Measurements from ENCODE around the gene BANF2.

BANF2 gene

DNA sequence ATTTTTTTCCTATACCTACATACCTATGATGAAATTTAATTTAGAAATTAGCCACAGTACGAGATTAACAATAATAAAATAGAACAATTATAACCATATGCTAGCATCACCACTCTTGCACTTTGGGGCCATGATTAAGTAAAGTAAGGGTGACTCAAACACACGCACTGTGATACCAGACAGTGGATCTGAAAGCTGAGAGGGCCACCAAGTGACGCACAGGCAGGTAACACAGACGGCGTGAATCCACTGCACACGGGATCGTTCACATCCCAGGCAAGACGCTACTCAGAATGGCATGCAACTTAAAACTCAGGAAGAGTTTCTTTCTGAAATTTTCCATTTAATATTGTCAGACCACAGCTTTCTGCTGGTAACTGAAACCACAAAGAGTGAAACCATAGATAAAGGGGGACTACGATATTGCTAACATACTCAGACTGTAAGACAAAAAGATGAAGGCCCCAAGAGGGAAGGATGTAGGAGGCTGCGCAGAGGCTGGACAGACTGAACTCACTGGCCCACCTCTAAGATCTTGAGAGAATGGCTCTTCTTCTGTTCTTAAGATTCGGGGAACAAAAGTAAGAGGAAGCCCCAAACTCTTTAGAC lies 35.6 kb upstream of the BANF2 start:
- DNase-seq = no peak

DNA sequence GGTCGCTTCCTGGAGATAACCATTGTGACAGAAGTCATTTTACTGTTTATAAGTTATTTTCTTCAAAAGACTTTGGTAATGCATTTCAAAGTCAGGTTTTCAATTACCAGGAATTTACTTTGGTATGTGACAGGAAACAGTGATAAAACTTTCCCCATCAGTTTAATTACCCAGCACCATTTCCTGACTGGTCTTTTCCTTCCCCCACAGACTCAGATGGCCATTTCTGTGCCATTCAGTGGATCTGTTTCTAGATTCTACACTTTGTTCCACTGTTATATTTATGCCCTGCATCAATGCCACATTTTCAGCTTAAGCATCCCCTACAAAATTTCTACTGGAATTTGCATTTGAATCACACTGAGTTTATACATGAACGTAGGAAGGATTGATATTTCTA lies 34.0 kb upstream of the BANF2 start:
- DNase-seq = no peak

DNA sequence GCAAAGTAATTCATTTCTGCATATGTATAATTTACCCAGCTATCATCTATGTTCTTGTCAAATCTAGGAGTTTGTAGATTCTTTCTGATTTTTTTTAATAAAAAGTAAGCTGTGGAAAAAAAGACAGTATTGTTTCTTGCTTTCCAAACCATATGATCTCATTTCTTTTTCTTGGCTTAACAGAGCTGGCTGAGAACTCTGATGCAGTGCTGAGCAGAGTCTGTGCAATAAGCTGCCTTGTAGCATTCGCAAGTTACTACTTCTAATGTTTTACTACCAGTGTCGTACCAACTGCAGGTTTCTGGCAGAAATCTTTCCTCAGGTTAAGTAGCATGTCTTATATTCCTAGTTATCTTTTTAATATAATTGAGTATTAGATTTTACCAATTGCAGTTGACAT lies 33.3 kb upstream of the BANF2 start:
- no peak for DNase-seq

DNA sequence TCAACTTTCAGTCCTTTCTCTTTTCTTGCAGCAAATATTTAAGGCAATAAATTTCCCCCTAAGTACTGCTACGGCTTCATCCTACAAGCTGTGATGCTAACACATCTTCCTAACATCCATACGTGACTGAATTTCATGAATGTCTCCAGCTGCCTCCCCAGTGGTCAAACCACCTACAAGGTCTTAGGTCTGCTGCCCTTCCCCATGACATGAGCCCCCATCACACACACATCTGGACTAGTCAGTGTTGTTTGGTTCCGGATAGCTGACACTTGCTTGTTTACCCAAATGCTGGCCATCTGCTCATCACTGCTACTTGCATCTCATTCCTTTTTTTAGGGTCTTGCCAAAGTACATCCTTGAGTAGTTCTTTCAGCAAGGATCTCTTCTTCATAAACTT lies 32.3 kb upstream of the BANF2 start:
- DNase-seq = no peak

DNA sequence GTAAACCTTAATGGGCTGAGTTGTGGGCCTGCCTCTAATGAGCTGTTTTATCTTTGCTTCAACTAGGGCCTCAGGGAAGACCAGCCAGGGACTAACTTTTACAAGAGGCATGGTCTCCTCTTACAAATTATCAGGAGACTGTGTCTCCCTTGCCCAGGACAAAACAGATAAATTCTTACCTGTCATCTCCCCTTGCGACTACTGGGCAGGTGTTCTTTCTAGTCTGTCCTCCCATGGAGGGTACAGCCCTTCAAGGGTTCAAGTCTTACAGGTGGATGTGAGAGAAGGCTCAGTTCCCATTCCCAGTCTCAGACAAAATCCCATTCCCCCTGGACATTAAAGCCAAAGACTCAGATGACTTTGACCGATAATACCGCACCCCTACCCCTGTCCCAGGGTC lies 31.3 kb upstream of the BANF2 start:
- DNase-seq = no peak

DNA sequence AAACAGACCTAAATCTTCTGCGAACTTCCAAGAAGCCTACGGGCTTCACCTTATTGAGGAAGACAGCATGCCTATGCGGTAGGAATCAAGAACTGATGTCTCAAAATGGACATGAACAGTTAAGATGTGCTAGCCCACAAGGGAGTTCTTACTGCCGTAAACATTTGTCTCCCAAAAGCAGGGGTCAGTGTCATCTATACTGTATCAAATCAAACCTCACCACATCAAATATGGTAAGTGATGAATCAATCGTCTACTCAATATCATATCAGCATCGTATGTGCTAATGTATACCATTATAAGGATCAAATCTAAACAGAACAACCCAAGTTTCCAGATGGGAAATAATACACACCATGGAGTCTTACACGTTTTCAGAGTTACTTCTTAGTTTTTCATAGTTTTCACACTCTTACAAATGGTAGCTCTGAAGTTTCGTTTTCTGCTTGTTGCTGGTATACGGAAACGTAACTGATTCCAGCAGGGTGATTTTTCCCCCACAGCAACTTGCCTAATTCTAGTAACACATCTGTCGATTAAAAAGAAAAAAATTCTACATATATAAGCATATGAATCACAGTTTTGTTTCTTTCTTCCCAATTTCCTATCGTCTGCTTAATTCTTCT lies 30.3 kb upstream of the BANF2 start:
- DNase-seq = no peak

DNA sequence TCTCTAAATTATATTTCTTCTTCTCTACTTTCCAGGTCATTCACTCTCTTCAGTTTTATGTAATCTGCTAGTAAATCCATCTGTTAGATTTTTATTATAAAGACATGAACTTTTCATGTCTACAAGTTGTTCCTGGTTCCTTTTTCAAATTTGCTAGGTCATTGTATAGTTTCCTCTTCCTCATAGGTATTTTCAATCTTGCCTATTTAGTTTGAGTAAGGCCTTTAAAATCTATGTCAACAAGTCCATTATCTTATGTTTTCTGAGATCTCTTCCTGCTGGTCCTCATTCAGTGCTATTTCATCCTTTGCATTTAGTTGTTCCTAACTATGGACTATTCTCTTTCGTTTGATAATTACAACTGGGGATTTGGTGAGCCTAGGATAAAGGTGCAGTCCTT lies 28.8 kb upstream of the BANF2 start:
- DNase-seq = no peak

DNA sequence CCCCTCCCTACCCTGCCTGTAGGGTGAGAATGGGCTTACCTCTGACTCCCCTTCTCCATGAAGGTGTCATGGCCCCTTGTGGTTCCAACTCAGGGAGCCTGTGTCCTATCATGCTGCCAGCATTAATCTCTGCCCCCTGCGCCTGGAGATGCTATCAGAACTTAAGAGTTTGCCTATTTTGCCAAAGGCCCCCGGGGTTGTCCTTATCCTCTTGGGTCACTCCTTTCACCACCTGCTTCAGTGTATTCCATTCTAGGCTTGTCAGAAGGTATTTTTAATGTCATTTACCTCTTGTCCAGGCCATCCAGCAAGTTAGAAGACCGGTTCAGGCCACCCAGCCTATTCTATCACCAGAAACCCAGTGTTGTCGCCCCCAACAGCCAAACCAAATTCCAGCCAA lies 28.2 kb upstream of the BANF2 start:
- DNase-seq = no peak

DNA sequence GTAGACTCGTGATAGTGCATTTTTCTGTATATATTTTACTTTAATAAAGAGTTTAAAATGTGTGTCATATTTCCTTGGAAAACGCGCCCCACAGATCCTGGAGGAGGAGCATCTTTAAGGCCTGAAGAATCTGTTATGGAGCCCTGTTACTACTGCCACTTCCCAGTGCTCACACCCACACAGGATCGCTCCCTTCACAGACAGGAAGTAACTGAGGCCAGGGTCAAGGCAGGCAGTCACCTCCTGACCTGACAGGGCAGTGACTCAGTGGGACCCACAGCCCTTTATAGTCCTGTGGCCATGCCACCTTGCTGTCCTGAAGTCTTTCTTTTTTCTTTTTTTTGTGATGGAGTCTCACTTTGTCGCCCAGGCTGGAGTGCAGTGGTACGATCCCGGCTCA lies 26.7 kb upstream of the BANF2 start:
- no peak for DNase-seq

DNA sequence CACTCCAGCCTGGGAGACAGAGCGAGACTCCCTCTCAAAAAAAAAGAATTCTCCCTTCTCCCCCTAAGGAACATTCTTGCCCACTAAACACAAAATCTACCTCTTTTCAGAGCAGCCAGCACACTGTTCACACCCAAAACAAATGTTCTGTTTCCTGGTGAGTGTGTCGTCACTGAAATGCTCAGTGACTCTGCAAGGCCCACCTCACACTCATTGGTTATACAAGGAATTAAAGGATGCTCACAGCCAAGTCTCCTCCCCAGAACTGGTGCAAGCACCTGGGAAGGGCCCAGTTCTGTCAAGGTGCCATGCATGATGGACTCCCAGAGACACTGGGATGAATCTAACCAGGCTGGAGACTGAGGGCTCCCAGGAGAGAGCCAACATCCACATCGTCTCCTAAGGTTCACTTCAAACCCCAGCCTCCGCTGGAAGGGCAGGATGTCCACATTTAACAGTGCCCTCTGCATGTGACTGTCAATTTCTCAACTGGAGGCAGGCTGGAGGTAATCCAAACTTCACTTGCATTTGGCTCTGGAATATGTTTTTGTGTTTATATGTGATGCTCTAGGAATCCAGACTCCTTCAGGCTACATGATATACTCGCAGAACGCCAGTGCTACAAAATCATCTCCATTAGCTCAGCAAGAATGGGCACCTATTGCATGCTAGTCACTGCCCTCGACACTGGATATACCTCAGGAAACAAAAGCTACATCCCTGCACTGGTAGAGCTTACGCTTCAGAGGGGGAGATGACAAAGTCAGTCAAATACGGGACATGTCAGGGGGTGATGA lies 24.8 kb upstream of the BANF2 start:
- no peak for DNase-seq

DNA sequence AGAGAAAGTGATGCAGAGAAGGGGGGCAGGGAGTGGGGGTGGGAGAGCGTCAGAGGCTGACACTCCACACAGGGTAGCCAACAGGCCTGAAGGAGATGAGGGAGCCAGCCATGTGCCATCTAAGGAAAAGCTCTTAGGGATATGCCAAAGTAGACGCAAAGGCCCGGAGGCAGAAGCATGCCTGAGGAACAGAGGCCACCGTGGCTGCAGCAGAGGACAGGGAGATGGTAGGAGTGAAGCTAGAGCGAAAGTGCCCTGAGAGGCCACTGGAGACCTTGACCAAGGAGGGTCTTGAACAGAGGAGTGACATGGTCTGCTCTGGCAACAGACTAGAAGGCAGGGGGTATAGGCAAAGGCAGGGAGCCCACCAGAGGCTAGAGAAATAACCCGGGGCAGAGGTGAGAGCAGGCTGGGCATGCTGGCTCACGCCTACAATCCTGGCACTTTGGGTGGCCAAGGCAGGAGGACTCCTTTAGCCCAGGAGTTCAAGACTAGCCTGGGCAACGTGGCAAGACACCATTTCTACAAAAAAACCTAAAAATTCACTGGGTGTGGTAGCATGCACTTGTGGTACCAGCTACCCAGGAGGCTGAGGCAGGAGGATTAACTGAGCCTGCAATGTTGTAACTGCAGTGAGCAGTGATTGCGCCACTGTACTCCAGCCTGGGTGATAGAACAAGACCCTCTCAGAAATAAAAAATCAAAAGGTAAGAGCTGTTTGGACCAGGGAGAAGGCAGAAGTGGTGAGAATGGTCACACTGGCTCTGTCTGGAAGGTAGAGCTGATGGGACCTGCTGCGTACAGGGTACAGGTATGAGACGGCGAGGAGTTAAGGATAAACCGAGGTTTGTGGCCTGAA lies 24.0 kb upstream of the BANF2 start:
- no peak for DNase-seq

DNA sequence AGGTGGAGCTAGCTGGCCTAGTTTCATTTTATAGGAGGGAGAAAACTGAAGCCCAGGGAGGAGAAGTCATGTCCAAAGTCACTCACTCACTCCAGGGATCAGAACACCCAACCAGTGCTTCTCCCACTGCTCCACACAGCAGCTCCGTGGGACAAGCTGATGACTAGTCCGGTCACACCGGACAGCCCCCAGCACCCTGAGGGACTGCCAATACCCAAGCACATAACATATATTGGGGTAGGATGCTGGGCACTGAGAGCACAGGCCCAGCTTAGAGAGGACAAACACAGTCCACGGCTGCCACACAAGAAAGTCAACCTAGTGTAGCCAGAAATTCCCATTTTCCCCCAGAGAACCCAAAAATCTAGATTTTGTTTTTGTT lies 23.4 kb upstream of the BANF2 start:
- DNase-seq = no peak

DNA sequence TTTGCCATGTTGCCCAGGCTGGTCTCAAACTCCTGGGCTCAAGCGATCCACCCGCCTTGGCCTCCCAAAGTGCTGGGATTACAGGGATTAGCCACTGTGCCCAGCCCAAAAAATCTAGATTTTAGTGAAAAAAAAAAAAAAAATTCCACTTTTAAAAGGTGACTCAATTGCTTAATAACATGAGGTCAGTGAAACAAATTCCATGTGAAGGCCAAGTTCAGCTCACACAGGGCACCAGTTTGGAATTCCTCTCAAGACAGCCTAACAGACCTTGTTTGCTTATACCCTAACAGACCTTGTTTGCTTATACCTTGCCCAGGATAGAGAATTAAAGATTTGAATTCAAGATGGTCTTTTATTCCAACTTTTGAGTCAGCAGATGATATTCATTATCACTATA lies 22.8 kb upstream of the BANF2 start:
- no peak for DNase-seq

DNA sequence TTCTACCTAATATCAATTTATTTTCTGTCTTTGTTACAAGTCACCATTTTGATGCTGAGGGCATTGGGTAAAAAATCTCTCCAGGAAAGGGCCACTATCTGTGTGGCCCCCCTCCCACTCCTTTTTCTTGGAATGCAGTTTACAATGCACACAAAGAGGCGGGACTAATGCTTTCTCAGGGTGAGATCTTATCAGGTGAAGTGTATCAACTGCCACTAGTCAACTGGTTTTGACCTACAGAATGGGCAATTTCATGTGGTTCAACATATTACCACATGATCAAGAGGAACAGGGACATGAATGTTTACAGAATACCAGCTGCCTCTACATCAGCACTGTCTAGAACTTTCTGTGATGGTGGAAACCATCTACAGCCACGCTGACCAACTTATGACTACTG lies 21.5 kb upstream of the BANF2 start:
- no peak for DNase-seq

DNA sequence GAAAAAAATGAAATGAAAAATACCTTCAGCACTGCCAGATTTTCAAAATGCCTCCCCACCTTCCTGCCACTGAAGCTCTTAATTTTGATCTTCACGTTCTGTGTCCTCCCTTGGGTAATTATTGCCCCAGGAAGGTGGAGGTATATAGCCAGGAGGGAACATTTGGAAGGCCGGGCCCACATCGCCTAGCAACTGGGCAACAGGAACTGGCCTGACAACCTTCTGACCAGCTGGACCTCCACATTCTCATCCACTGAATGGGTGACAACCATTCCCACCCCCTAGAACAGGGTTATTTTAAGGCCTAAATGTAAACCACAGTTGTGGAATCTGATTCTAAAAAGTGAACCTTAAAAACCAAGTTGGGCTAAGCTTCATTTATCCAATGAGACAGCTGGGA lies 20.9 kb upstream of the BANF2 start:
- no peak for DNase-seq

DNA sequence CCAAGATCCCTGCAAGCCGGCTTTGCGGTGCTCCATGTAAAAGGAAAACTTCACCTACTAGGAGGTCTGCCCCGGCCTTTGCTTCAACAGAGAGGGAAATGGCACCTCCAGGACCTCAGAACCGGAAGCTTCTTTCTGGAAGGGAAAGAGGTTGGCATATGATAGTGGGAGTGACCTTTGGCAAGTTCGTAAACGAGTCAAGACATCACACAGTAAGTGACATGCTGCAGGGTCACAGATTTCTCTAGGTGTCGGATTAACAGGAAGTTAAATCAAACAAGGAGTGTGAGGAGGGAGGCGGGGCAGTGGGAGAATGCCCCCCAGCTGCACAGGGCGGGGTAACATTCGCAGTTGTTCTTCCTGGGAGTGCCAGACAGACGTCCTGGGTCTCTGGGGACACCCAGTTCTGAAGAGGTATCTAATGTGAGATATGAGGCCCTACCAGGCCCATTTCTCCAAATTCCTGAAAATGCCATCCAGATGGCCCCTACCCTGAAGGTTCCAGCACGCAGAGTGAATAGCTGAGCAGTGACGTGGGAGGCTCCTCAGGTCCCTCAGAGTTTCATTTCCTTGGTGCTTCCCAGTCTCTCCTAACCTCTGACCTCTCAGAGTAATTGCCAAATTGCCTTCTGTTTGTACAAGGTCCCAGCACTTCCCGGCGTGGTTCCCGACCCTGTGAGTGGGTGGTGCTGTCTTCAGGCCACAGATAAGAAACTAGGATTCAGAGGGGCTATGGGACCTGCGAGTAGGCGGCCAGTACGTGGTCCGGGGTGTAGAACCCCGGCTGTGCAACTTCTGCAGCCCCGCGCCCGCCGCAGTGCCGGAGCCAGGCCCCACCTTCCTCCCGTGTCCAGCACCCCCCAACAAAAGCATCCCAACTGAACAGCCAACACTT lies 19.6 kb upstream of the BANF2 start:
- peak in 1 of 2 donors; percentile 5 for DNase-seq

DNA sequence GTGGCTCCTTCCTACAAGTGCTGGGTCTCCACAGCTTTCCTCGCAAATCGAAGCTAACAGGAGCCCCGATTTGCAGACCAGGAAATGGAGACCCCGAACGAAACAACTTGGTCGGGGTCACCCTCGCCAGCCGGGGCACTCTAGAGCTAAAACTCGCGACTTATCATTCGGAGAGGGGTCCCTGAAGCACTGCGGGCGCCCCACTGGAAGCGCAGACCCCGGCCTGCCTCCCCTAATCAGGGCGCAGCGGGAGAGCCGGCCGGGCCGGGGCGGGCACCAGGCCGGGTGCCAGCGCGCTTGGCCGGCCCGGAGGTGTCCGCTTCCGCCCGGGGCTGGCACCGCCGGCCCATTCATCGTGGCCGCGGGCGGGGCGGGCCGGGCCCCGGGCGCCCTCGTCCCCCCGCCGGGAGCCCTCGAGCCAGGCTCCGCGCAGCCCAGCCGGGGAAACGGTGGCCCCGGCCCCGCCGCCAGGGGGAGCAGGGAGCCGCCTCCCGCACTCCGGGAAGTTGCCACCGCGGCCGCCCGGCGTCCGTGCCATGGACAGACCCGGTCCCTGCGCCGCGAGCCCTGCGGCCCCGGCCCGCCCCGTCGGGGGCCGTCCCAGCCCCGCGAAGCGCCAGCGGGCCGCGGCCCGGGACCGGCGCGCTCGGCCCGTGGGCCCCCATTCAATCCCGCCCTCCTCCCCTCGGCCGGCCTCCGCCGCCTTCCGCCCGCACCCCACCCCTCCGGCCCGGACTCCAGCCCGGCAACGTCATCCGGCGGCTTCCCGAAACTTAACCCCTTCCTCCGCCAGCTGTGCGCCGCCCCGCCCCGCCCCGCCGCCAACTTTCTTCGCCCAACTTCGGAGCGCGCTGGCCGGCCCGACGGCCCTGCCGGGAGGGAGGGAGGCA lies 18.7 kb upstream of the BANF2 start:
- peak; percentile 84 to 85 for DNase-seq

DNA sequence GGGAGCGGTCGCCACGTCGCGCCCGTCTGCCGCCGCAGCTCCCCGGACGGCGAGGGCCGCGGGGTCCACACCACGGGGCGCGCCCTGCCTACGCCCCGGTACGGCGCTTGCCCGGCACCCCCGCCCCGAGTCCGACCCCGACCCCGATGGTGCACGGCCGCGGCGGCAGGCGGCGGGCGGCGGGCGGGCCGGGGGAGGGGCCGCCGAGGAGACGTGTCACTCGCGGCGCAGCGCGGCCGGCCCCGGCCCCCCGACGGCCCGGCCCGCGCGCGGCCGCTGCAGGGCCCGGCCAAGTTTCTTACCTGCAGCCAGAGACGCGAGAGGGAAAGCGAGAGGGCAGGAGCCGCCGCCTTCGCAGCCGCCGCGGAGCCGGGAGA lies 18.1 kb upstream of the BANF2 start:
- no peak for DNase-seq

DNA sequence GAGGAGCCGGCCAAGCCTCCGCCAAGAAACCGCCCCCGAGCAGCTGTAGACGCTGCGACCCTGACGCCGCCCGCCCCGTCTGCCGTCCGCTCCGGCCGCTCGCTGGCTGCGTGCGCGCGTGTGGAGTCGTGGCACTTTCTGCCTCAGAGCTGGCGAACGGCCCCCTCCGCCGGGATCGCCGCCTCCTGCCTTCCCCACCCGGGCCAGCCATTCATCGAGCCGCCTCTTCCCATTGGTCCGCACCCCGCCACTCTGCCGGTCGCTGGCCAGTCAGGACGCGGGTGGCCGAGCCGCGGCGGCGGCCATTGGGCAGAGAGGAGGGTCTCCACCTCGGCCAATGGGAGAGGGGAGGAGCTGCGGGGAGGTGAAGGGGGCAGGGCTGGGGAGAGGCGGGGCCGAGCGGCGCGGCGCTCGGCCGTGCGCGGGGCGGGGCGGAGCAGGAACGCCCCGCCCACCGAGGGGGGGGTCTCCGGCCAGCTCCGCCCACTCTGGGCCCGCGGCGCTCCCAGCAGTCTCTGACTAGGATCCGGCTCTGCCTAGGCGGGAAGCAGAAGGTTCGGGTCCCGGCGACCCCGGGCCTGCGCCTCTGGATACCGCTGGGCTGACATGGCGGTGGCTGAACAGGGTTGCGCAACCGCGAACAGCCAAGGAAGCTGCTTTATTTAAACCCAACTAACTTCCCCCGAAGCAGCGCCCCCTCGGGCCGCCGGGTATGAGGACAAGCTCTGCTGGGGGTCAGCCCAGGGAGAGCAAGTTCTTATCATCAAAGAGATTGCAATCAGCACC lies 17.5 kb upstream of the BANF2 start, which contains the start of gene RRBP1:
TSS of gene RRBP1 (minus strand) at position 140 of the 786 bp plus-strand sequence. CDS start 21,735 bp downstream, outside the sequence.
- DNase-seq = peak; percentile 96

DNA sequence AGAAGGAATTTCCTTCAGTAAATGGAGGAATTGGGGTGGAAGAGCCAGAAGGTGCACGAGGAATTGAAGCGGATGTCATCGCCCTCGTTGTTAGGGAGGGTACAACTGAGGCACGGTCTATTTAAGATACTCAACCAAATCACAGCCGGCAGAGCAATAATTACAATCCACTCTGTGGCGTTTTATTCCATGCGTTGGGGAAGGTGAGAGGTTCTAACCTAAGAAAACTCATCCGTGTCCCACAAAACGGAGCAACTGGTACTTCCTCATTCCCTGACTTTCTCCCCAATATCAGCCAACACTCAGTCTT lies 16.9 kb upstream of the BANF2 start:
- no peak for DNase-seq

Measured in stimulated activated CD4-positive, alpha-beta T cell treated with anti-CD3 and anti-CD28 coated beads, Interleukin-2, amount 100 ng/mL, for 24 hours (primary cell).